Thyroid gland (tissue), 4 donors: ENCODE results near the gene TMEM132D. TPM values are rescaled to one million over a fixed set of nuclear protein-coding genes. Genes with fewer than 3 reads are reported as not detected.

Experiments
- DNase-seq, 2 donors: peaks; one replicate each; pipeline ENCODE4 v3.0.0-alpha.2; 2019
- H3K27ac ChIP-seq, 3 donors: fragments of 200-600 bp; sonication (generic); 1 replicate in 2 of 3; 2 replicates in 1 of 3; pipeline ENCODE4 v1.5.1; 2016 to 2019; ENCODE audit warnings: mild to moderate bottlenecking in 1 of 3, moderate library complexity in 1 of 3
- H3K27me3 ChIP-seq: fragments of 200-600 bp; sonication (generic); one replicate; pipeline ENCODE4 v1.5.1; 2019
- H3K36me3 ChIP-seq, 2 donors: fragments of 200-600 bp; sonication (generic); one replicate each; pipeline ENCODE4 v1.5.1; 2016 to 2019
- H3K4me1 ChIP-seq, 2 donors: fragments of 200-600 bp; sonication (generic); one replicate each; pipeline ENCODE4 v1.5.1; 2017 to 2019
- H3K4me3 ChIP-seq, 3 donors: fragments of 200-600 bp; sonication (generic); replicated peaks in 1 of 3; 1 replicate in 2 of 3; 2 replicates in 1 of 3; pipeline ENCODE4 v1.5.1; 2016; ENCODE audit warnings: mild to moderate bottlenecking in 1 of 3
- H3K9me3 ChIP-seq: fragments of 200-600 bp; sonication (generic); one replicate; pipeline ENCODE4 v1.5.1; 2017
- POLR2A ChIP-seq, 2 donors: fragments of 450-650 bp; IDR thresholded peaks; one replicate each; pipeline ENCODE4 v1.6.1; 2017; ENCODE audit warnings: antibody characterized with exemption in 2 of 2, mild to moderate bottlenecking in 2 of 2, moderate library complexity in 1 of 2
- WGBS, 2 donors: methylation state at CpG; one replicate each; pipeline ENCODE4 v1.1.5; 2017; 5-methylcytosine and 5-hydroxymethylcytosine counted together
- intact Hi-C: fragments of 100-400 bp; cut with DNase I; formaldehyde crosslinking; loops from one replicate; pipeline ENCODE4 v1.15.1; 2023
- total RNA-seq, 4 donors: library from RNA; depleted of rRNA; stranded (reverse); fragments of >200 nt; gene quantifications; one replicate each; pipeline ENCODE4 v1.2.3, GENCODE V29; 2016
- TF ChIP-seq, protein P1 (sequence below), 6 experiments: fragments of 200-600 bp in 3 of 6; fragments of 450-650 bp in 3 of 6; sonication (generic) in 3 of 6; IDR thresholded peaks; one replicate each; pipeline ENCODE4 v1.5.1; 2016 to 2019; ENCODE audit warnings: antibody characterized with exemption in 6 of 6, mild to moderate bottlenecking in 2 of 6, inconsistent platforms in 1 of 6, moderate library complexity in 1 of 6

Gene TMEM132D
- total RNA-seq, 4 donors from 2014 or later = not detected

DNA sequence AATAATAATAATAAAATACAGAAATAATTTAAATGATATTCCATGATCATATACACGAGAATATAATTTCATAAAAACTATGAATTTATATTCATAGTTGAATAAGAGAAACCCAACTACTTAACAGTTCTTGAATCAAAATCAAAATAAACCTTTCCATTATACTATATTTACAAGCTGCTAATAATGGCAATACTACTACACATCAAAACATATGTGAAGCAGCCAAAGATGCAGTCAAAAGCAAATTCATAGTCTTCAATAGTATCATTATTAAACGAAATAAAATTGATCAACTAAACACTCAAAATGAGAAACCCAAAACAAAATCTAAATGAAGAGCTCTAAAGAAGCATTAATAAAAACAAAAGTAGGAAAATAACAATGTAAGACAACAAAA, 197.1 kb downstream of the TMEM132D start:
- H3K27me3 ChIP-seq = no peaks in the 10 kb centered on the region
- DNase-seq = no peak
- 81 to 89% methylated on average over 2 of the region's 2 CpGs for whole genome bisulfite sequencing, 2 donors
- no peak overlapping the region for H3K4me3 ChIP-seq
- H3K27ac ChIP-seq = no peak overlapping the region
- no peaks in the 10 kb centered on the region for H3K9me3 ChIP-seq
- no peaks in the 10 kb centered on the region for H3K4me1 ChIP-seq
- intact Hi-C loops = no loop called here
- TF ChIP-seq, protein P1, sequence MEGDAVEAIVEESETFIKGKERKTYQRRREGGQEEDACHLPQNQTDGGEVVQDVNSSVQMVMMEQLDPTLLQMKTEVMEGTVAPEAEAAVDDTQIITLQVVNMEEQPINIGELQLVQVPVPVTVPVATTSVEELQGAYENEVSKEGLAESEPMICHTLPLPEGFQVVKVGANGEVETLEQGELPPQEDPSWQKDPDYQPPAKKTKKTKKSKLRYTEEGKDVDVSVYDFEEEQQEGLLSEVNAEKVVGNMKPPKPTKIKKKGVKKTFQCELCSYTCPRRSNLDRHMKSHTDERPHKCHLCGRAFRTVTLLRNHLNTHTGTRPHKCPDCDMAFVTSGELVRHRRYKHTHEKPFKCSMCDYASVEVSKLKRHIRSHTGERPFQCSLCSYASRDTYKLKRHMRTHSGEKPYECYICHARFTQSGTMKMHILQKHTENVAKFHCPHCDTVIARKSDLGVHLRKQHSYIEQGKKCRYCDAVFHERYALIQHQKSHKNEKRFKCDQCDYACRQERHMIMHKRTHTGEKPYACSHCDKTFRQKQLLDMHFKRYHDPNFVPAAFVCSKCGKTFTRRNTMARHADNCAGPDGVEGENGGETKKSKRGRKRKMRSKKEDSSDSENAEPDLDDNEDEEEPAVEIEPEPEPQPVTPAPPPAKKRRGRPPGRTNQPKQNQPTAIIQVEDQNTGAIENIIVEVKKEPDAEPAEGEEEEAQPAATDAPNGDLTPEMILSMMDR (IDR thresholded peaks at IDR 0.05) = no peak
- no peak for TF ChIP-seq POLR2A (IDR thresholded peaks at IDR 0.05)
- no peaks in the 10 kb centered on the region for H3K36me3 ChIP-seq

- no peak overlapping the region for H3K27ac ChIP-seq
- no peak for DNase-seq
- H3K9me3 ChIP-seq = no peaks in the 10 kb centered on the region
- TF ChIP-seq, protein P1 (IDR thresholded peaks at IDR 0.05) = no peak
- no peak for TF ChIP-seq POLR2A (IDR thresholded peaks at IDR 0.05)
- H3K4me3 ChIP-seq = no peak overlapping the region
- H3K36me3 ChIP-seq = no peaks in the 10 kb centered on the region
- intact Hi-C loops = no loop called here
- no peaks in the 10 kb centered on the region for H3K4me1 ChIP-seq
- 45 to 53% methylated on average over 11 of the region's 11 CpGs for WGBS, 2 donors
- H3K27me3 ChIP-seq = no peaks in the 10 kb centered on the region
Measured at GRCh38 chr12:129704232-129704830, 199.5 kb downstream of the TMEM132D start.

GRCh38 chr12:129701631-129702101, 202.2 kb downstream of the TMEM132D start:
- WGBS, 2 donors = 63 to 68% methylated on average over 6 to 7 of the region's 9 CpGs

DNA sequence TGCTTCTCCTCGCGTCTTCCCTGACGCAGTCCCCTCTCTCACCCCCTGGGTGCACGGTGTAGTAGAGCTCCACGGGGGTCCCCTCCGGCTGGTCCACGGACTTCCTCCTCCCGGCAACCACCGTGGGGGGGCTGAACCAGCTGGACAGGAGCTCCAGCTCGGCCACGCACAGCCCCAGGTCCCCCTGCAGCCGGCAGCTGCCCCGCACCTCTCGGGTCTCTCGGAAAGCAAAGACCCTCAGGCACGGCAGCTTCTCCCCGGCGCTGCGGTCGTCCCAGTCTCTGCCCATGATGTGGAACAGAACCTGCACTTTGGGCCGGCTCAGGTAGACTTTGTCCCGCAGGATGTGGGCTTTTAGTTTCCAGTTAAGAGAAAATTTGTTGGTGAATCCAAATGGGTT, 203.8 kb downstream of the TMEM132D start:
- Histone ChIP-seq H3K27ac (no peak overlapping the region), H3K9me3 (no peaks in the 10 kb centered on the region), H3K4me3 (no peak overlapping the region), H3K36me3 (no peaks in the 10 kb centered on the region), H3K27me3 (no peaks in the 10 kb centered on the region), H3K4me1 (no peaks in the 10 kb centered on the region)
- no peak for DNase-seq
- intact Hi-C loops = no loop called here
- WGBS, 2 donors = 92% methylated on average over 8 to 22 of the region's 22 CpGs
- TF ChIP-seq, protein P1 (IDR thresholded peaks at IDR 0.05) = no peak
- no peak for TF ChIP-seq POLR2A (IDR thresholded peaks at IDR 0.05)

More at GRCh38 chr12:129701631-129702101, 202.2 kb downstream of the TMEM132D start:
- Histone ChIP-seq H3K9me3 (no peaks in the 10 kb centered on the region), H3K4me1 (no peaks in the 10 kb centered on the region), H3K27ac (no peak overlapping the region), H3K36me3 (no peaks in the 10 kb centered on the region), H3K4me3 (no peak overlapping the region), H3K27me3 (no peaks in the 10 kb centered on the region)
- no peak for DNase-seq
- intact Hi-C loops = no loop called here
- no peak for TF ChIP-seq POLR2A (IDR thresholded peaks at IDR 0.05)
- TF ChIP-seq, protein P1 (IDR thresholded peaks at IDR 0.05) = no peak

DNA sequence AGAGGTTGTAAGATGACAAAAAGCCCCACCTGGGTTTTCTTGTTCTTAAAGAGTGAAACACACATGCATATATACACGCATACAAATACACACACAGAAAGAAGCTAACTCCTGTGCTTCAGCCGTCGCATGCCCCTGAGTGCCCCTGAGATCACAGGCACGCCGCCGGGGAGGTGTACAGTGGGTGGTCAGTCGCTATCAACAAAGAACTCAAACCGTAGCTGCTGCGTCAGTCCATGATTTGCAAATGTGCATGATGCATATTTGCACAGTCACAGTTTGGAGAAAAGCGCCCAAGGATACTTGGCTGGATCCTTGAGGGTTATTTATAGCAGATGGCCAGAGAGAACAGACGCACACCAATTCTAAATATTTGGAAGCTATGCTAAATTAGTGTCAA, 206.9 kb downstream of the TMEM132D start:
- Histone ChIP-seq H3K4me1 (no peaks in the 10 kb centered on the region), H3K27ac (no peak overlapping the region), H3K4me3 (no peak overlapping the region), H3K9me3 (no peaks in the 10 kb centered on the region), H3K36me3 (no peaks in the 10 kb centered on the region), H3K27me3 (no peaks in the 10 kb centered on the region)
- DNase-seq = no peak
- intact Hi-C loops = no loop called here
- TF ChIP-seq POLR2A (IDR thresholded peaks at IDR 0.05) = no peak
- TF ChIP-seq, protein P1 (IDR thresholded peaks at IDR 0.05) = no peak
- 51 to 57% methylated on average over 11 of the region's 11 CpGs for WGBS, 2 donors
